Breast epithelium (tissue), 3 donors: ENCODE results near the gene PDK2.

Experiments used
- POLR2A ChIP-seq: fragments of 450-650 bp; IDR thresholded peaks from one replicate; pipeline ENCODE4 v1.6.1; 2016; ENCODE audit warnings: antibody characterized with exemption, mild to moderate bottlenecking, moderate library complexity
- POLR2AphosphoS5 ChIP-seq, 3 donors: sonication (generic); formaldehyde crosslinking; IDR thresholded peaks; one replicate each; pipeline ENCODE4 v1.6.1; 2017; ENCODE audit warnings: antibody characterized with exemption in 3 of 3
- TF ChIP-seq, protein P1 (sequence below), 3 donors: fragments of 450-650 bp; IDR thresholded peaks; one replicate each; pipeline ENCODE4 v1.5.1; 2016 to 2017; ENCODE audit warnings: antibody characterized with exemption in 3 of 3, mild to moderate bottlenecking in 3 of 3, moderate library complexity in 3 of 3

DNA sequence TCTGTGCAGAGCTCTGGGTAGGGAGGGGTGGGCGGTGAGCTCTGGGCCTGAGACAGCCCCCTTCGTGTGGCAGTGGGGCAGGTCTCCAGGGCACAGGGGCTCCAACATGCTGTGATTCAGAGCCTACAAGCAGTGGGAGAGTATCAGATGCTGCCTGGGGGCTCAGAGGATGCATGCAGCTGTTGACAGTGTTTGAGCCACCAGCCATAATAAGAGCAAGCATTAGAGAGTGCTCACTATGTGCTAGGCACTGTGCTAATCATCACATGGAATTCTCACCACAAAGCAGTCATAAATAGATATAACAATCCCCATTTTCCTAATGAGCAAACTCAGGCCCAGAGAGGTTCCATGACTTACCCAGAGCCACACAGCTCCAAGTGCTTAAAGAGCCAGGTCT is 8.1 kb downstream of the PDK2 start:
- TF ChIP-seq POLR2A = no peak
- TF ChIP-seq, protein P1, sequence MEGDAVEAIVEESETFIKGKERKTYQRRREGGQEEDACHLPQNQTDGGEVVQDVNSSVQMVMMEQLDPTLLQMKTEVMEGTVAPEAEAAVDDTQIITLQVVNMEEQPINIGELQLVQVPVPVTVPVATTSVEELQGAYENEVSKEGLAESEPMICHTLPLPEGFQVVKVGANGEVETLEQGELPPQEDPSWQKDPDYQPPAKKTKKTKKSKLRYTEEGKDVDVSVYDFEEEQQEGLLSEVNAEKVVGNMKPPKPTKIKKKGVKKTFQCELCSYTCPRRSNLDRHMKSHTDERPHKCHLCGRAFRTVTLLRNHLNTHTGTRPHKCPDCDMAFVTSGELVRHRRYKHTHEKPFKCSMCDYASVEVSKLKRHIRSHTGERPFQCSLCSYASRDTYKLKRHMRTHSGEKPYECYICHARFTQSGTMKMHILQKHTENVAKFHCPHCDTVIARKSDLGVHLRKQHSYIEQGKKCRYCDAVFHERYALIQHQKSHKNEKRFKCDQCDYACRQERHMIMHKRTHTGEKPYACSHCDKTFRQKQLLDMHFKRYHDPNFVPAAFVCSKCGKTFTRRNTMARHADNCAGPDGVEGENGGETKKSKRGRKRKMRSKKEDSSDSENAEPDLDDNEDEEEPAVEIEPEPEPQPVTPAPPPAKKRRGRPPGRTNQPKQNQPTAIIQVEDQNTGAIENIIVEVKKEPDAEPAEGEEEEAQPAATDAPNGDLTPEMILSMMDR (IDR thresholded peaks at IDR 0.05) = no peak
- no peak for TF ChIP-seq POLR2AphosphoS5 (IDR thresholded peaks at IDR 0.05)
